GM19467 (cell line): ENCODE results near the gene CSRNP2.
"Not testable (repeated sequence)": the region's sequence is repeated elsewhere in the genome, so short reads cannot be mapped to it uniquely, and the experiment has no call there.

Experiments
- ATAC-seq: cut with Tn5 transposase; IDR thresholded peaks from one replicate; pipeline ENCODE4 v1.9.1; 2021; ENCODE audit warnings: mild to moderate bottlenecking, moderate library complexity; ENCODE audit not compliant: unreplicated experiment

Gene CSRNP2

GRCh38 chr12:51078346-51078745 lies 5.0 kb downstream of the CSRNP2 start:
- not testable (repeated sequence) for ATAC-seq

- no peak for ATAC-seq
Measured at GRCh38 chr12:51077930-51078329, 5.5 kb downstream of the CSRNP2 start.

DNA sequence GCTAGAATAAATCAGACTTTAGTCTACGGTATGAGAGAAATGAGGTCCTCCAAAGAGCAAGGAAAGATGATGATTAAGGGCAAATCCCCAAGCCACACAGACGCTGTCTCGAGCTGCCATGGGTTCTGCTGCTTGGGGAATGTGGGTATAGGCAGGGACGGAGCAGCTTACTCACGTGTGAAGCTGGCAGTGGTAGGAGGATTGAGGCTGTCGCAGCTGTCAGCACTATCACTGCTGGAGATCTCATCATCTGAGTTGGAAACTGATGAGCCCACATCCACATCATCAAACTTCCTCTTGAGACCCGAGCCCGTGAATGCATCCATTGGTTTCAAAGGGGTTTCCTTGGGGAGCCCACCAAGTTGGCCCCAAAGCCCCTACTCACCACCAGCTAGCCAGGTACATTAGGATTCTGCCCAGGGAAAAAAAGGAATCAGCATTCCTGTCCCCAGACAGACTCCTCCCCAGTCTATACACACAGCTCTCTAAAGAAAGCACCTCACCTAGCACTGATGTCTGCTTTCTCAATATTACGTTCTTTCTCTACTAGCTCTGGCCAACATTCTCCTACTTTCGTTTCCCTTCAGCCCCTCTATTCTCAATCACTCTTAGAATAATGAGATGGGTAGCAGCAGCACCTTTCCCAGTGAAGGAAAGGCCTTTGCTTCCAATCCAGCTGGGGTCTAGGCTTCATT lies 7.0 kb downstream of the CSRNP2 start:
- ATAC-seq, result no peak

- no peak for ATAC-seq
Measured at GRCh38 chr12:51075390-51075789, 8.0 kb downstream of the CSRNP2 start.

- no peak for ATAC-seq
Measured at GRCh38 chr12:51071663-51072062, 11.7 kb downstream of the CSRNP2 start.

- ATAC-seq, result no peak
Measured at GRCh38 chr12:51070004-51070403, 13.4 kb downstream of the CSRNP2 start.

DNA sequence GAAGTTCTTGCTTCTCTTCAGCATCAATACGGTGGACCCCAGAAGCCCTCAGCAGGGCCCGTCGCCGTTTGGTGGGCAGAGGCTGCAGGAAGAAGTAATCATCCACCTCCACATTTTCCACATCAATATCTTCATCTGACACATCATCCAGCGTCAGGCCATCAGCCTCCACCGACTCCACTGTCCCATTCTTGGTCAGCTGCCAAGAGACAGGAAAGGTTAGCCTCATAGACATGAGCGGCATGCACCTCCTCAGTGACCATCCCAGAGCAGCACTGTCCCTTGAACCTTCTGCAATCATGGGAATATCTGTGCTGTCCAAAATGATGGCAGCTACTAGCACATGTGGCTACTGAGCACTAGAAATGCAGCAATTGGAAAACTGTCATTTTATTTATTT lies 15.6 kb downstream of the CSRNP2 start:
- no peak for ATAC-seq

GRCh38 chr12:51067229-51067628 lies 16.2 kb downstream of the CSRNP2 start:
- no peak for ATAC-seq

DNA sequence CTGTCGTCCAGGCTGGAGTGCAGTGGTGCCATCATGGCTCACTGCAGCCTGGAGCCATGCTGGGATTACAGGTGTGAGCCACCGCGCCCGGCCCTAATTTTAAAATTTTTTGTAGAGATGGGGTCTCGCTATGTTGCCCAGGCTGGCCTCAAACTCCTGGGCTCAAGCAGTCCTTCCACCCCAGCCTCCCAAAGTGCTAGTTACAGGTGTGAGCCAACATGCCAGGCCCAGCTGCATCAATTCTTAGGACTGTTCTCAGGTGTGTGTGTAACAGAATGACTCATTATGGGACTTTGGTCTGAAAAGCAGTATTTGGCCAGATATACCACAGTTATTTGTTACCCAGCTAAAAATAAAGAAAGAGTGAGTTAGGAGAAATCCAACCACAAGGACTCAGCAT lies 17.9 kb downstream of the CSRNP2 start:
- no peak for ATAC-seq

GRCh38 chr12:51062631-51063397 lies 20.6 kb downstream of the CSRNP2 start:
- ATAC-seq, result no peak

DNA sequence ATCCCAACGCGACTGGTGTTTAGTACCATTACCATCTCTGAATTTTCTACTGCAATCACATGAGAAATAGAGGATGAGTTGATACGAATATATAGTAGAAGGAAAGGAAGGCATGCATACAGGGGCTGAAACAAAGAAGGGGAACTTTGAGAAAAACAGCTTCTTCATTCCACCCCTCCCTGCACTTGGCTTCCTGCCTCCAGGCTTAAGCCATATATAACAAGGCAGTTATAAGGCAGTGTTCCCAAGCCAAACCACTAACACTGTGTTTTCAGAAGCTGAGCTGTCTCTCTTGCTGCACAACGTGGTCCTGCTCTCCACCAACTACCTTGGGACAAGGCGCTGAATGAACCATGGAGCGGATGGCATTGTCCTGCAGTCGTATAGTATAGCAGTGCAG lies 24.3 kb downstream of the CSRNP2 start:
- ATAC-seq, result no peak

- ATAC-seq, result no peak
Measured at GRCh38 chr12:51056242-51056641, 27.2 kb downstream of the CSRNP2 start.

GRCh38 chr12:51055060-51055459 lies 28.3 kb downstream of the CSRNP2 start:
- ATAC-seq, result no peak

DNA sequence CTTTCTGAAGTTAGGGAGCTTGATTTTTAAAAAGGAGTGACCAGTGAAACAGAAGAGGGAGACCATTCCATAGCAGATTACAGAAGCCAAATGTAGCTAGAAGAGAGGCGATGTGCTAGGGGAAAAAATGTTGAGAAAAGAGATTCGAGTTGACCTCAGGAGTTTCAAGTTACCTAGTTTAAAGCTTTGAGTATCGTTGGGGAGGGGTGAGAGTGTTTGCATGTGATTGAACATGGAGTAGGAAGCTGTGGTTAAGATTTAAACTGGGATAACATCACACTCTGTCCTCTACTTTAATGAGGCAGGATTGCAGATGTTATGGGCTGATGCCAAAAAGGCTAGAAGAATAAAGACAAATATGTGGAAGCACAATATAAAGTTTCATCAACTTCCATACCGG lies 31.6 kb downstream of the CSRNP2 start:
- ATAC-seq, result no peak

GRCh38 chr12:51049525-51049924 lies 33.9 kb downstream of the CSRNP2 start:
- ATAC-seq, result no peak

- no peak for ATAC-seq
Measured at GRCh38 chr12:51048661-51049251, 34.6 kb downstream of the CSRNP2 start.

GRCh38 chr12:51047655-51048540 lies 35.5 kb downstream of the CSRNP2 start, which contains the start of gene LETMD1:
TSS of gene LETMD1 (plus strand) at chr12:51048327. CDS start at chr12:51048357, 30 bp downstream.
- peak; percentile 96 for ATAC-seq

DNA sequence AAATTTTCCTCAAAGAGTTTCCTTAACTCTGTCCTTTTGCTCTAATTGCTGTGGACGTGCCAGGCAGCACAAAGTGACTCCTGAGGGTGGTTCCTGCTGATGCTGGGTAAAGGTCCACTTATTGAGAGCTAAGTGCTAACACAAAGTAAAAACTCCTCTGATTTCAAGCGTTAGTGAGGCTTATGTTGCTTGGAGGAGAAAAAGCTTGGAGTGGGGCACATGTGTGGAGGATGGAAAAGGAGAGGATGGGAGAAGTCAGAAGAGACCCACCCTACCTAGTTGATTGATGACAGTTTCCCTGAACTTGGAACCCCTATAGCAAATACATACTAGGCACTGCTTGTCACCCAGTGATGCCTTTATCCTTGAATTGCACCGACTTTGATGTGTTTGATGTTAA lies 47.1 kb downstream of the CSRNP2 start:
- ATAC-seq, result no peak

DNA sequence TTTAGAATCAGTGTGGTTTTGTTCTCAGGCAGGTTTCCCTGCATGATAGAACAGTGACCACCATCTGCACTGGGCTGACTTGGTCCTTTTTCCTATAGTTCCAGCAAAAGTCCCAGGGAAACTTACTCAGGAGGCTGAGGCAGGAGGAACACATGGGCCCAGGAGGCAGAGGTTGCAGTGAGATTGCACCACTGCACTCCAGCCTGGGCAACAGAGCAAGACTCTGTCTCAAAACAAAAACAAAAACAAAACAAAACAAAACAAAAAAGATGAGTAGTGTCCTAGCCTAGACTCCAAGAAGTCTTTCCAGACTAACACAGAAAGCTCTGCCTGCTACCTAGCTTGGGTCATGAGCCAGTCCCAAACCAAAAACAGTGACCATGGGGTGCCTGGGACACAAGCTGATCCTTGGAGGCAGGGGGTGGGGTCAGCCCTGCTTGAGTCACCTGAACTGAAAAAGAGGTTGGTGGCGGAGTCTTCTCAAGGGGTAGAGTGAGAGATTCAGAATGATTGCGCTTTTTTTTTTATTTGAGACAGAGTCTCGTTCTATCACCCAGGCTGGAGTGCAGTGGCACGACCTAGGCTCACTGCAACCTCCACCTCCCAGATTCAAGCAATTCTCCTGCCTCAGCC lies 49.8 kb downstream of the CSRNP2 start:
- ATAC-seq, result no peak

DNA sequence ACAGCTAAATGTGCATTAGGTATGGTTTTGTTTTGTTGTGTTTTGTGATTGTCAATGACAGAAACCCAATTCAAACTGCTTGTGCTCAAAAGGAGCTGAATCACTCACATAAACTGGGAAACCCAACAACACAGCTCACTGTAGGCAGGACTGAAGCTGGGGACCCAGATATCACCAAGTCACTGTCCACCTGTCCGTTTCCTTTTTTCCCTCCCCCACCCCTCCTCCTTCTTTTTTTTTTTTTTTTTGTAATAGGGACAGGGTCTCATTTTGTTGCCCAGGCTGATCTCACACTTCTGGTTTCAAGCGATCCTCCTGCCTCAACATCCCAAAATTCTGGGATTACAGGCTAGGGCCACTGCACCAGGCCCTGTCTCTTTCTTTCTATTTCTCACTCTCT lies 50.3 kb downstream of the CSRNP2 start:
- no peak for ATAC-seq

DNA sequence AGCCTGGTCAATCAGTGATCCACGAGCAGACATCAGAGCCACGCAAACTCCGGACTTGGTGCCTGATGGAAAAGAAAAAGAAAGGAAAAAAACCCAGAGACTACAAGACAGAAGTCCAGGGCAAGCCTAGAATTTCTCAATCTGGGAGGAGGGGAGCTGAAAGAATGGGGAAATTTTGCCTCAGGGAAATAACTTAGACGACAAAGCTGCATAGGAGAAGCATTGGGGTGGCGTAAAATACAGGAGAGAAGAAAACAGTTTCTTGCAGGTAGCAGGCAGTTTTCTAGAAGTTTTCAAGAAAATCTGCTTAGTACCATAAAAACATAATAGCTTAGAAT lies 54.6 kb downstream of the CSRNP2 start:
- no peak for ATAC-seq
